ENCODE results near the gene ADCYAP1R1.

The ADCYAP1R1 gene

DNA sequence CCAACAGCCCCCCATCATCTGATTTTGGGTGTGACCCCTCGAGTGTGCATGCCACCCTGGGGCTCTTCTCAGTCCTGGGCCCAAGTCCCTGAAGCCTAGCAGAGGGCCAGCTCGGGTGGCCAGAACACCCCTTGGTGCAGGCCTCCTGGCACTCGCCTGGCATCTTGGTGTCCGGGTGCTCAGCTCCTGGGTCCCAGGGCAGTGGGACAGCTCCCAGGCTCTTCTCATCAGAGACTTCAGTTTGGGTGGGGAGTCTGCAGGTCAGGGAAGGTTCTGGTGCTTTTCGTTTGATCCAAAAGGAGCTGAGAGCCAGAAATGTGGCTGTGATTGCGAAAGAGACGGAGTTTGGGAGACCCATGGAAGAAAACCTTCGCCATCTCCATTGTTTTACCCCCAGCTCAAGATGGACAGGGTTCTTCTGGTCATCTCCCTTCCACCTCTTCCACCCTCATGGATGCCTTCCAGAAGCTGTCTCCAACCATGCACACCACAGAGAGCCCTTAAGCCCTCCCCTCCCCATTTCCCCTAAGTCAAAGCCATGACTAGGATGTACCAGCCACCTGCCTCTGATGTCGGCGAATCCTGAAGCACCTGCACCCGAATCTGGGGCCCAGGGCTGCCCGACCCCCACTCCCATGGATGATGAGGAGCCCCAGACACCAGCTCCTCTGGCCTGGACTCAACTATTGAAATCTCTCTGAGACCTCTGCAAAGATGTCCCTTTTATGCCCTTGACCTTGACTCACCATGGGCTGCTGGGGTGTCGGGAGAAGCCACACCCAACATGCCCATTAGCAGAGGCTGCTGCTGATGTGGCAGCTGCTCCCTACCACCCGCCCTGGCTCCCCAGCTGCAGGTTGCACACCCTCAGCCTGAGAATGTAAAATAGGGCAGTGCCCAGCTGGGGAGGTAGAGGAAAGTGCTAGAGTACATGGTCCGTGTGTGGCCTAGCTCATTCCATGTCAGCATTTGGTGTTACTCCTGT, 55.3 kb downstream of the ADCYAP1R1 start:
- no peak for DNase-seq

- no peak for DNase-seq
These were observed 56.1 kb downstream of the ADCYAP1R1 start for GRCh38 chr7:31108097-31108657.

DNA sequence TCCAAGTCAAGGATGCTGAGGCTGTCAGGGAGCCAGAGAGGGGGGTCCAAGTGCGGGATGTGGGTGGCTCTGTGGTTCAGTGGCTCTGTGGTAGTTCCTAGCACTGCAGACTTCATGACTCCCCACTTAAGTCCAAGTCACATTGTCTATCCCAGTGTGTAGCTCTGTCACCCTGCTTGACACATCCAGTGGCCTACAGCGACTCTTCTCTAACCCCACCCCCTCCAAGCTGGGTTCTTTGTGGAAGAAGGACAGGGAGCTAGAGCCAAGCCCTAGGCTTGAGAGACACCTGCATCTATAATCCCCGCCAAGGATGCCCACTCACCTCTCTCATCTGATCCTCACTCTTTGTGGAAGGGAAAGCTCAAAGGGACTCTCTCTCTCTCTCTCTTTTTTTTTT, 57.6 kb downstream of the ADCYAP1R1 start:
- DNase-seq = no peak

GRCh38 chr7:31110331-31111108, 58.4 kb downstream of the ADCYAP1R1 start:
- no peak for DNase-seq

GRCh38 chr7:31111109-31111451, 59.0 kb downstream of the ADCYAP1R1 start:
- no peak for DNase-seq

GRCh38 chr7:31113660-31114059, 61.6 kb downstream of the ADCYAP1R1 start:
- DNase-seq = no peak

DNA sequence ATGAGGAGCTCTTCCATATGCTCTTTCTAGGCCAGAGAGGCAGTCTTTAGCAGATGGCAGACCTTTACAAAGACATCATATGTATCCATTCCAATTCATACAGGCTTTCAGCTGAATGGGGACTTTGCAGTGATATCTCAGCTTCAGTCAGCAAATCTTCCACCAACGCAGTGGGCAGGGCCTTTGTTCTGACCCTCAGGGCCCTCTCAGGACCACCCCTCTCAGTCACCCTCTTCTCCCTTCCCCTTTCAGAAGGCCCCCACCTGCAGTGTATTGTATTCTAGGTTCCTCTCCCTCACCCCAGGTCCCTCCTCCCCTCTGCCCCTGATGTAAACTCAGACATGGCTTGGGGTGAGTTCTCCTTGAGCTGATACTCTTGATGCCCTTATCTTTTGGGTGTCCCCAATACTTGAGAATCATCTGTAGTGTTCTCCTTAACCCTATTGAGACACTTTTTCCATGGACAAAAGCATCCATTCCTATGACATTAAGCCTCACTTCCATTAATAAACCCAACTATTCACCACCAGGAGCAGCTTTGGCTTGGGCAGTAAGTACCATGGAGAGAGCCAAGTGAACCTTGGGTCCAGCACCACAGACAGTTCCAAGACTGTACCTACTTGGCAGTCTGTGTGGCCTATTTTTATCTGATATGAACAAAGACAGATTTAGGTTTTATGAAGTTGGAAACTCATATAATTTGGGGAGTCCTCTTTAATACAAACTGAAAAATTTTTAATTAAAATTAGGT, 62.7 kb downstream of the ADCYAP1R1 start:
- no peak for DNase-seq

- DNase-seq = no peak
These were observed 64.5 kb downstream of the ADCYAP1R1 start for GRCh38 chr7:31116615-31117014.

DNA sequence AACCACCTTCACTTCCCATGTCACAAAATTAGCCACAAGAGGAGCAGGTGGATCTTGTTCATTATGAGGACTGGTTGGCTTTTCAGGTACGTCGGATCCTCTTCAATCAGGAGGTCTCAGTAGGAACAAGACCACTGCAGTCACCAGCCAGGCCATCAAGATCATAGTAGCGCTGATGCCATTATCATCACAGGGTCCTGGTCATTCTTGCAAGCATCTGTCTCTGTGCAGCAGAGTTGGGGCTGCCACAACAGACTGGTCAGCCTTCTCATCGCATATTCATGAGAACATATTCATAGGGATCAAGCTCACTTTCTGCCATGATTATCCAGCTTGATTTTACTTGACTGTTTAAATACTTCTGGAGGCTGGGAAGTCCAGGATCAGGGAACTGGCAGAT, 67.1 kb downstream of the ADCYAP1R1 start:
- DNase-seq = no peak

- no peak for DNase-seq
These were observed 68.8 kb downstream of the ADCYAP1R1 start for GRCh38 chr7:31120800-31121513.

- DNase-seq = no peak
These were observed 69.5 kb downstream of the ADCYAP1R1 start for GRCh38 chr7:31121601-31122000.

DNA sequence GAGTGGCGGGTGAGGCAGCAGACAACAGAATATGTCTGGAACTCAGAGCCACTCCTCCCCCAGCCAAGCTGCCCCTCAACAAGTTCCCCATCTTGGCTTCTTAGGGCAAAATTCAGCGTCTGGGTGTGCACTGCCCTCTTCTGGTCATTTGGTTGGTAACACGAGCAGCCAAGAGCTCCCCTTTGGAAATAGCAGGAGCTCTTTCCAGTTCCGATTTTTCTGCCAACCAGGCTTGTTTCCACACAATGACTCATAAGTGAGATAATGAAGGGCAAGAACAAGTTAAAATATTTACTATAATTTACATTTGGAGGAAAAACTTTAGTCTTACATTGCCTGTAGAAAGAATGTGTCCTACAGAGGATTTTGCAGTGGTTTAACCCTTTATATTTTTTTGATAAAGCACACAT, 70.5 kb downstream of the ADCYAP1R1 start:
- DNase-seq = peak; percentile 77

DNA sequence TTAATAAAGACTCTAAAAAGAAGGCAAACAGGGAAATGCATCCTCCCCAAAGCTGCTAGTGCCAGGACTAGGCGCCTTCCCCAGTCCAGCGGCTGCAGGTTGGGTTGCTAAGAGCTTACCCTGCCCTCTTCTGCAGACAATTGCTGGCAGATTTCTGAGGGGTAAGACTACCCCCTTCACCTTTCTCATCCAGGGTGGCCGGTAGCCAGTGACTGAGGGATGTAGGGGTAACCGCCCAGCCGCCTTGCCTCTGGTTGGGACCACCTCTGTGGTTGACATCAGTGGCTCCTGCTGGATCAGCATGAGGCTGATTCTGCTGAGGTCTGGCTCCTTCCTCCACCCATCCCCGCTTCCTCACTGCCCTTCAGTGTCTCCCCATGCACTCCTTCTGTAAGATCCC, 71.2 kb downstream of the ADCYAP1R1 start:
- no peak for DNase-seq

GRCh38 chr7:31123726-31124125, 71.6 kb downstream of the ADCYAP1R1 start:
- no peak for DNase-seq

DNA sequence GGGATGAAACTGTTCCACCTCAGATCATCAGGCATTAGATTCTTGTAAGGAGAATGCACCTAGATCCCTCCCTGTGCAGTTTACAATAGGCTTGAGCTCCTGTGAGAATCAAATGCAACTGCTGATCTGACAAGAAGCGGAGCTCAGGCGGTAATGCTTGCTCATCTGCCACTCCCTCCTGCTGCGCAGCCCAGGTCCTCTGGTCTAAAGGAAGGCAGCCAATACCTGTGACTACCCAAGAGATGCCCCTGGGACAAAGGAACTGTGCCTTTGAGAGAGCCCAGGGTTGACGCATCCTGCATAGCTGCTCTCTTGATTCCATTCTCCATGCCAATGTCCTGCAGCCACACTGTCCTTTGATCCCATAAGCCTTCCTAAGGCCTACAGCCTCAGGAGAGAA, 73.1 kb downstream of the ADCYAP1R1 start:
- DNase-seq = no peak

DNA sequence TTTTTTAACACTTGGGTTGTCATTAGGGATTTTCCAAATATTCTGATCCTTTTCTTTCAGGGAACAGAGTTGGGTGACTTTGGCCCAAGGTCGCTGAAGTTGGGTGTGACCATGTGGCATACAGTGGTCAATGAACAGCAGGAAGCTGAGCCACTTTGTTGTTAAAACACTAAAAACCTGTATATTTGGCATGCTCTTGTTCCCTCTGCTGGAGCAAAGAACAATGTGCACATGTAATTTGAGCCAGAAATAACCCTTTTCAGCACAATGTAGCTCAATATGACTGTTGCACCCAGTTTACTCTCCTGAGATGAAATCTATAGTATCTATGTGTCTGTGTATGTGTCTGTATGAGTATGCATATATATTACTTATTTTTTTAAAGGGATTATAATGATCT, 74.9 kb downstream of the ADCYAP1R1 start:
- DNase-seq = no peak

DNA sequence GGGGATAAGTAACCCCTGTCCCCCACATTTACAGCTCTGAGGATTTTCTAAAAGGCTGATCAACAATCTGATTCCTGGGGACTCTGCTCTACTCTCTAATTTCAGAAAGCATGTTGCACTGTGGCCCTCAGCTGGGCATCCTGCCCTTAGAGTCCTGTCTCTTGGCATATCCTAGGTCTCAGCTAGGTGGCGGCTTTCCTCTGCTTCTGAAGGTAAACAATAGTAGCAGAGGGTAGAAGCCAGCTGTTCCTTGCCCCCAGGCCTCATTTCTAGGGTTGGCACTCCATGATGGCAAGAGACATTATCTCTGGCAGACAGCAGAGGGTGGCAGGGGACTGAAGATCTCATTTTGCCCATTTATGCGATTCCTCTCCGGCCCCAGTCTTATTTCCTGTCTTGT, 77.0 kb downstream of the ADCYAP1R1 start:
- no peak for DNase-seq

- no peak for DNase-seq
These were observed 81.4 kb downstream of the ADCYAP1R1 start for GRCh38 chr7:31133497-31133896.

GRCh38 chr7:31134246-31135188, 82.4 kb downstream of the ADCYAP1R1 start:
- DNase-seq = peak; percentile 50

DNA sequence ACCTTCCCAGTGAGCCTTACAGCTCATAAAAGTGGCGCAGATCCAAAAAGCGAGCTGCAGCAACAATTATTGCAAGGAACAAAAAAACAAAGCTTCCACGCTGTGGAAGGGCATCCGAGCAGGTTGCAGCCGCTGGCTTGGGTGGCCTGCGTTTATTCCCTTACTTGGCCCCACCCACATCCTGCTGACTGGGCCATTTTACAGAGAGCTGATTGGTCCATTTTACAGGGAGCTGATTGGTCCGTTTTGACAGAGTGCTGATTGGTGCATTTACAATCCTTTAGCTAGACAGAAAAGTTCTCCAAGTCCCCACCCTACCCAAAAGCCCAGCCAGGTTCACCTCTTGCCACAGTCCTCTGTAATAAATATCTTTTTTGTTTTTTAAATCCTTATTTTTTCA, 85.1 kb downstream of the ADCYAP1R1 start:
- no peak for DNase-seq

DNA sequence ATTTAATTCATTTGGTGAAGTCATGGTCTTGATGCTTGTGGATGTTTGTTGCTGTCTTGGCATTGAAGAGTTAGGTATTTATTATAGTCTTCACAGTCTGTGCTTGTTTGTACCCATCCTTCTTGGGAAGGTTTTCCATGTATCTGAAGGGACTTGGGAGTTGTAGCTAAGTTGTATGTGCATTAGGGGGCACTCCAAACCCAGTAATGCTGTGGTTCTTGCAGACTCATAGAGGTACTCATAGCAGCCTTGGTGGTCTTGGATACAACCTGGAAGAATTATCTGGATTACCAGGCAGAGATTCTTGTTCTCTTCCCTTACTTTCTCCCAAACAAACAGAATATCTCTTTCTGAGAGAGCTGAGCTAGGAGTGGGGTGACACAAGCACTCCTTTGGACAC, 93.2 kb downstream of the ADCYAP1R1 start:
- no peak for DNase-seq
